Suppressor macrophage treated with lipopolysaccharide for 4 hours (primary cell): ENCODE data around the gene LRIT3.
A peak's percentile ranks its signal among the peaks of the same experiment; 100 is the strongest.

ENCODE experiments used
- DNase-seq: peaks from one replicate; pipeline ENCODE4 v3.0.0-alpha.2; 2020

LRIT3 gene, protein sequence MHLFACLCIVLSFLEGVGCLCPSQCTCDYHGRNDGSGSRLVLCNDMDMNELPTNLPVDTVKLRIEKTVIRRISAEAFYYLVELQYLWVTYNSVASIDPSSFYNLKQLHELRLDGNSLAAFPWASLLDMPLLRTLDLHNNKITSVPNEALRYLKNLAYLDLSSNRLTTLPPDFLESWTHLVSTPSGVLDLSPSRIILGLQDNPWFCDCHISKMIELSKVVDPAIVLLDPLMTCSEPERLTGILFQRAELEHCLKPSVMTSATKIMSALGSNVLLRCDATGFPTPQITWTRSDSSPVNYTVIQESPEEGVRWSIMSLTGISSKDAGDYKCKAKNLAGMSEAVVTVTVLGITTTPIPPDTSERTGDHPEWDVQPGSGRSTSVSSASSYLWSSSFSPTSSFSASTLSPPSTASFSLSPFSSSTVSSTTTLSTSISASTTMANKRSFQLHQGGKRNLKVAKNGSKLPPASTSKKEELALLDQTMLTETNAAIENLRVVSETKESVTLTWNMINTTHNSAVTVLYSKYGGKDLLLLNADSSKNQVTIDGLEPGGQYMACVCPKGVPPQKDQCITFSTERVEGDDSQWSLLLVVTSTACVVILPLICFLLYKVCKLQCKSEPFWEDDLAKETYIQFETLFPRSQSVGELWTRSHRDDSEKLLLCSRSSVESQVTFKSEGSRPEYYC

DNA sequence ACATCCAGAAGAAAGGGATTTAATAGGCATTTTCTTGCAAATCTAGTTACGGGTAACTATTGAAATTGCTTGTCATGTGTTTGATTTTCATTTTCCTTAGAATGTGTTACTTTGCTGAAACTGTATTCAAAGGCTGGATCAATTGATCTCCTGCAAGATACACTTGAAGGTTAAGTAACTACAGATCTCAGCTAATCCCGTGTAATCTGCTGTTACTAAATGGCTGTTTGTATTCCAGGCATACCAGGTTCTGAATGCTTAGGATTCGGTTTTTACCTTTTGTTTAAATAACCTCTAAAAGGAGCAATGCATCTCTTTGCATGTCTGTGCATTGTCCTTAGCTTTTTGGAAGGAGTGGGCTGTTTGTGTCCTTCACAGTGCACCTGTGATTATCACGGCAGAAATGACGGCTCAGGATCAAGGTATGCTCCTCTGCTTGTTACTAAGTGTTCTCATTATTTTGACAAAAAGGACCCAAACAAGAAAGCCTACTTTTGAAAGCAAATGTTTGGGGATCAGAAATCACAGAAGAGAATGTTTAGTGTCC is at the start of gene LRIT3:
Gene LRIT3, plus strand, starts transcription at position 212 of the 547 bp plus-strand sequence. Its CDS starts 95 bp downstream, at position 307.
- no peak for DNase-seq

- DNase-seq = no peak
Observed at GRCh38 chr4:109798866-109799265, 49.0 kb upstream of the LRIT3 start.

- DNase-seq = no peak
Observed at GRCh38 chr4:109801099-109801789, 46.7 kb upstream of the LRIT3 start.

- DNase-seq = peak; percentile 16
Observed at GRCh38 chr4:109801895-109802319, 46.0 kb upstream of the LRIT3 start, which contains the start of gene CFI. Gene CFI (minus strand): TSS chr4:109801999. CDS start chr4:109801971, 28 bp downstream.

DNA sequence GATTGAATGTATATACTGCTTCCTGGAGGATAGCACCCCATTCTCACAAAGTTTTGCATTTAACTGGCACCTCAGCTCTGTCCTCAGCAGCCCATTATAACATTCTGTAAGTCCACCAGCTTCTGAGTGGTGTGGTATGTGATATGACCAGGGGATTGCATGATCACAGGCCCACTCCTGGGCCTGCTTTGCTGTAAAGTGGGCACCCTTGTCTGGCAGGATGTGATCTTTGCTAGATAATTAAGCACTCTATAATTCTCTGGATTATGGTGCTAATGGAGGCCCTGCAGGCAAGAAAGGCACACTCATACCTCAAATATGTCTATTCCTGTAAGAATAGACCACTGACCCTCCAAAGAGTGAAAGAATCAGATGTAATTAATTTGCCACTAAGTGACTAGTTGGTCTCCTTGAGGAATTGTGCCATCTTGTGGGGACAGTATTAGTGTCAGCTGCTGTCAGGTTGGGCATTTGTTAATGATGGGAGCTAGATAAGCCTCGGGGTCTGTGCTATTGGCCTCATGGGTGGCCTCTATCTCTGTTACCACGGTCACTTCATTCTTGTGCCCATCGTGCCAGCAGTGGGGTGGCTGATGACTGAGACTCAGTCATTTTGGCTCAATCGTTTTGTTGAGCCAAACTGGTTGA is 43.9 kb upstream of the LRIT3 start:
- peak; percentile 15 for DNase-seq

DNA sequence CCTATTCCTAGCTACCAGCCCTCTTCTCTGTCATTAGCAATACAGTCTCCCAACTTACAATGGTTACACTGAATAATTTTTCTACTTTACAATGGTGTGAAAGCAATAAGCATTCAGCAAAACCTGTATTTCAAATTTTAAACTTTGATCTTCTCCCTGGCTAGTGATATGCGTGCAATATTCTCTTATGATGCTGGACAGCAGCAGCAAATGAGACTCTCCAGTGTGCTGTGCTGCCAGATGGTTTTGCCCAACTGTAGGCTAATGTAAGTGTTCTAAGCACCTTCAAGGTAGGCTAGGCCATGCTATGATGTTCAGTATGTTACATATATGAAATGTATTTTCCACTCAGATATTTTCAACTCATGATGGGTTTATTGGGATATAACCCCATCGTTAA is 38.3 kb upstream of the LRIT3 start:
- DNase-seq = no peak

DNA sequence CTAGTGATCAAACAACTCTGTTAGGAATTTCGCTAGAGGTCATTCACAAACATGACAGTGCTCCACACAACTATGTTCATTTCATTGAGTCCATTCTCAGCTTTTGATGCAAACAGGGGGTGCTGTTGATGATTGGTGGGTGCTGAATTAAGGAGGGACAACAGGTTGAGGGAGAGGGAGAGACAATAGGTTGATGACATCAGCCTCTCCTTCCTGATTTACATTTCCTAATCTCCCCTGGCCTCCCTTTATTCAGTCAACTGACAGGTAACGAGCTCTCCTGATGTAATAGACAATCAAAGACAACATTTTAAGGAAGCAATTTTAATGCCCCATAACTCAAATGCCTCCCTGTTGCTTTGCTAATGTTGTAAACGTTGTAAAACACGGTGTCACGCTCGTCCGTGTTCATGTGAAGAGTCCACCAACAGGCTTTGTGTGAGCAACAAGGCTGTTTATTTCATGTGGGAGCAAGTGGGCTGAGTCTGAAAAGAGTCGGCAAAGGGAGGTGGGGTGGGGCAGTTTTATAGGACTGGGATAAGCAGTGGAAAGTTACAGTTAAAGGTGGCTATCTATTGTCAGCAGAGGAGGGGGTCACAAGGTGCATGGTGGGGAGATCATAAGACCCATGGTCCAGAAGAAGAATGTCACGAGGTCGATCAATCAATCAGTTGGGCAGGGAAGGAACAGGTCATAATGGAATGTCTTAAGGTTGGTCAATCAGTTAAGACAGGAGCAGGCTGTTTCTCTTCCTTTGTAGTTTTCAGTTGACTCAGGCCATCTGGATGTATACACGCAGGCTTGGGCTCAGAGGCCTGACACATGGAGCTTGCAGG is 37.1 kb upstream of the LRIT3 start:
- no peak for DNase-seq

GRCh38 chr4:109811707-109812106 is 36.2 kb upstream of the LRIT3 start:
- no peak for DNase-seq

DNA sequence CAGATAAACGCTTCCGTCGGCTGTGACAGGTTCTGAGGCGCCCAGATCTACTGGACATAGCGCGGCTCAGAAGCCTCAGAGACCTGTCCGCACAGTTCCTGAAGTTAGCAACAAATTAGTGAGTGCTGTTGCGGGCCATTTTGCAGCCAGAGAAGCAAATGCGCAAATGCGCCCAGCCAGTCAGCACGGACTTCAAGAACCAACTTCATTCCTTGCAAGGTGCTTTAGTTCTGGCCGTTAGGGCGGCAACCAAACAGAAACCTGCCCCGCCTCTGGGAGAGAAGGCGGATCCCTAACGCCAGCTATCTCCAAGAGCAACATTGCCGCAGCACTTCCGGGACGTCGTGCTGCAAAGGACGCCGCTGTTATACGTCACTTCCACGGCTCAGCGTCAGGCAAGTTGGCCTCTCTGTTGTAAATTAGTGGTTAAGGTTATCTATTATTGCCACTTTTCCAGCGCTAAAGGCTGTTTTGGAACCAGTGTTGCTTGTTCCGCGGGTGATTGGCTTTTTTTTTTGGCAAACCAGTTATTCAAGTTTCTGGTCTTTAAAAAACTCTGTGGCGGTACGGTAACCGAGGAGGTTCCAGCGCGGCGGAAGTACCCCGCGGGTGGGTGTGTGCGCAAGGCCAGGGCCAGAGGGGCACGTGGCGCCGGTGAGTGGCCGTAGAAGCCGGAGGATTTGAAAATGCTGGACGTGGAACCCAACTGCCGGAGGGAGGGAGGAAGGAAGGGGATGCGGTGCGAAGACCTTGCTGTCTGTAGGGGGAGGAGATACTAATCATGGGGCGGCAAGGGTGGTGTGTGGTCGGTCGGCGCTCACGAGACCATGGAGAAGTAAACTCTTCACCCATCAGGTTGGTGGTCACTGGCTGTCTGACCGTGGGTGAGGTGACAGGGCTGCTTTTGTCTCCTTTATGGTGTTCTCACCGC is 32.5 kb upstream of the LRIT3 start, which contains the start of gene GAR1:
Gene GAR1, plus strand, starts transcription at position 612 of the 931 bp plus-strand sequence. CDS start 403 bp downstream, outside the sequence.
- DNase-seq = peak; percentile 93

GRCh38 chr4:109816082-109816442 is 31.8 kb upstream of the LRIT3 start:
- no peak for DNase-seq

DNA sequence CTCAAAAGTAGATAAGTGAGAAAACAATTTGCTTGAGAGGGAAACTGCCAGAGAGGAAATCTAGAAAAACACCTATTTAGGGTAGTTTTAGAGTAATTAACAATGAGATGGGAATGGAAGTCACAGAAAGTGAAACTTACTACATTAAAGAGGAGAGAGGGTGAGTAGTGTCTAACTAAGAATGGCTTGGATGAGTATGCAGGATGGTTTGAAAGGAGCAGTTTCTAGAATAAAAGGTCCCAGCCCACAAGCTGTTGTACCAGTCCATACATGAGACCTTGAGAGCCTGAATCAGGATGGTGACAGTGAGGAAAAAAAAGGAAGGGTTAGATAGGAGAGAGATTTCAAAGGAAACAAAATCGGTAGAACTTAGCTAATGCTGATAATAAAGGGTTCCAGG is 31.0 kb upstream of the LRIT3 start:
- peak; percentile 8 for DNase-seq

DNA sequence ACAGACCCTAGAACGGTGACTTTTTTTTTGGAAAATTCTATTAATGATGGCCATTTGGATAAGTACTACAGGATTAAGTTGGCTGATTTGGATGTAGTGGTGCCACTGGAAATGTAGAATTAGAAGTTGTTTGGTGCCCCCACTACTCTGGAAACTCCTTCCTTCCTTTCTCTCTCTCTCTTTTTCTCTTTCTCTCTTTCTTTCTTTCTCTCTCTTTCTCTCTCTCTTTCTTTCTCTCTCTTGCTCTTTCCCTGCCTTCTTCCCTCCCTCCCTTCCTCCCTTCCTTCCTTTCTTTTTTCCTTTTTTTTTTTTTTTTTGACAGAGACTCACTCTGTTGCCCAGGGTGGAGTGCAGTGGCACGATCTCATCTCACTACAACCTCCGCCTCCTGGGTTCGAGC is 29.6 kb upstream of the LRIT3 start:
- no peak for DNase-seq

- no peak for DNase-seq
Observed at GRCh38 chr4:109820563-109820962, 27.3 kb upstream of the LRIT3 start.

DNA sequence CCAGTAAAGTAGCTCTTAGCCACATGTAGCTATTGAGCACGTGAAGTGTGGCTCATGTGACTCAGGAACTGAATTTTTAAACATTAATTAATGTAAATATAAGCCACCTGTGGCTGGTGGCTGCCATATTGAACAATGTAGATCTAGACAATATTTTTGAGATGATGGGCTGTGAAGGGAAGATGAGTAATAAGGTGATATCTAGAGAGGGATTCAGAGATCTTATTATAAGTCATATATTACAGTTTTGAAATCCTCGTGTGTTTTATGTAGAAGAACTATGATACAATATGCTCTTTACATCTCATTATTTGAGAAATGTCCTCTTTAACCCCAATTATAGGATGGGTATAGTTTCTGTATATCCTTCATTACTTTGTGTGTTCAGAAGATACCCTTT is 26.7 kb upstream of the LRIT3 start:
- DNase-seq = no peak

DNA sequence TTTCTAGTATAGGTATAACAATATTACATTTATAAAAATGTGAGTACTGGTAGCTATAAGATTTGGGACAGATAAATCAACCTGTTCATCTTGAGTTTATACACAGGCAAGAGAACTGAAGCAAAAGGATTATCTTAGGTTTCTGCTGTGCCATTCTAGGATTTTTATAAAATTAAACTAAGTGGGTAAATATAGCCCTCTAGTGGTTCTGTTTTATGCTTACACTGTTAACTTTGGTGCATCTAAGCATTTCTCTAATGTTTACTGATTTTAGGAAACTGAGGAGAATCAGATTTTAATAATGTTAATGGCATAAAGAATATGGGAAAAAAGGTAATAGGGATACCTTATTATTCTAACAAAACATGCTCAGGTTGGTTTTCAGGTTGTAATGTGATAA is 21.2 kb upstream of the LRIT3 start:
- peak; percentile 37 for DNase-seq

GRCh38 chr4:109827672-109828071 is 20.2 kb upstream of the LRIT3 start, which contains the start of gene RRH:
Gene RRH (plus strand): TSS chr4:109827972. CDS start chr4:109828028, 56 bp downstream.
- DNase-seq = no peak

DNA sequence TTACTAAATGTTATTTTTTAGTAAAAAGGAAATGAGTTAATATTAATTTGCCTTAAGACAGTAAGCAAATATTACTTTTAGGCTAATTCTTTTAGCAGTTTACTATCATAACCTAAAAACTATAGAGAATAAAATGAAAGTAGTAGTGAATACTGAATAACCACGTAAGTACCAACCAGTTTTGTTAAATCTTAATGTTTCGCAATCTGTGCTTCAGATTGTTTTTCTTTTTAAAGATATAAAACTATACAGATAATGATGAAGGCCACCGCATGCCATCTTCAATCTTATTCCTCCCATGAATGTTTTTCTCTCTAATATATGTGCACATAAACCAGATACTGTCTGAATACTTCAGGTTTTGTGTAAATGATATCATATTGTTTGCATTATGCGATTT is 14.2 kb upstream of the LRIT3 start:
- no peak for DNase-seq

DNA sequence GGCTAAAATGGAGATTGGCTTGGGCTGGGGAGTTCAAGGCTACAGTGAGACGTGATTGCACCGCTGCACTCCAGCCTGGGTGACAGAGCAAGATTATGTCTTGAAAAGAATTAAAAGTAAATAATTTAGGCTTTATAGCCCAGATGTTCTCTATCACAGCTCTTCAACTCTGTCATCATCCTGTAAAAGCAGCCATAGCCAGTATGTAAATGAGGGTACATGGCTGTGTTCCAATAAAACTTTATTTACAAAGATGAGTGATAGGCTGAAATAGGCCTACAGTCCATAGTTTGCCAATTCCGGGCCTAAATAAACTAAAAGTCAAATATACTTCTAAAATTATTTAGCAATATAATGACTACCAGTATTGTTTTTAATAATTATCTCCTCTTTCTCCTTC is 10.9 kb upstream of the LRIT3 start:
- DNase-seq = no peak

DNA sequence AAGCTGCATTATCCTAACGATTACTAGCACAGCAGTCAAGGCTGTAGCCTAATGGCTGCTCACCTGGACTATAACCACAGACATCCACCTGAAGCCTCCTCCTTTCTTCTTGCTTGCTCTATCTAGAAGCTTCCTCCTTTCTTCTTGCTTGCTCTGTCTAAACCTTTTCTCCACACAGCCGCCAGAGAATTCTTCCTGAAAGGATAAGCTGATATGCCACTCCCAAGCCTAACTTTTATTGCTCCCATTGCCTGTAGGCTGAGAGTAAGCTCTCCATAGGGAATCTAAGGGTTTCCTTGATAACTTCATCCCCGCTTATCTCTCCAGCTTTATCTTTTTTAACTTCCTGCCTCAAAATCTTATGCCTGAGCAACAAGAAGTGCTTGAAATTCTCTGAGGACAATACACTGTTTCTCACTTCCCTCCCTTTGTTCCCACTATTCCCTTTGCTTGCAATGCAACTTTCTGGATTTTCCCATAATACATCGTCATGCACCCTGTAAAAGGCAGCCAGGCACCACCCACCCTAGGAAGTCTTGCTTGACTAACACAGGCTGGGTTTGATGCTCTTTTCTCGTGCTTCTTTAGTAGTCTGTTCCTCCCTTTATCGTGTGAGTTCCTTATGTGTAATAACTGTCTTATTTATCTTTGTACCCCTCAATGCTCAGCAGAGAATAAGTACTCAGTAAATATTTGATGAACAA is 1.4 kb upstream of the LRIT3 start:
- no peak for DNase-seq

DNA sequence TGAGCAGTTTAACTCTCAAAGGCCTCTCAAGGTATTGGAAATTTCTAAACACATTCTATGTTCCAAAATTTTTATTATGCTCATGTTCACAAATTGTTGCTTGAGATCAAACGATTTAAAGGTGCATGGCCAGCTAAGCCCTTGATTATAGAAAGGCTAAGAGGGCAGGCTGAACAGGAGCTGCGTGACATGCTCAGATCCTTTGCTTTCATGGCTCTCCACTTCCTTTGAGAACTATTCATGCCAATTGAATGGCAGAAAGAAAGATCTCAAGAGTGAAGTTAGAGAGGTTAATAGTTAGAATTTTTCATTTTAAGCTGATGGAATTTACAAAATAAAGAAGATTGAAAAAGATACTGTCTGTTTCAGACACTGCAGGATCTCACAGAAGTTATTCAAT is 594 bp downstream of the LRIT3 start:
- no peak for DNase-seq
